Hepatocyte (in vitro differentiated cells): ENCODE results near the gene LRMDA.

Source experiments
- CTCF ChIP-seq: fragments of 200-600 bp; sonication (generic); IDR thresholded peaks from 2 replicates; pipeline ENCODE4 v1.5.1; 2016; ENCODE audit warnings: antibody characterized with exemption, mild to moderate bottlenecking; ENCODE audit not compliant: poor library complexity
- EZH2 ChIP-seq: fragments of 200-600 bp; sonication (generic); IDR thresholded peaks from 2 replicates; pipeline ENCODE4 v1.6.1; 2016; ENCODE audit warnings: antibody characterized with exemption, mild to moderate bottlenecking, borderline replicate concordance

- no peak for TF ChIP-seq CTCF
- no peak for TF ChIP-seq EZH2
Measured at GRCh38 chr10:75658496-75658895, 227.1 kb downstream of the LRMDA start.
